Vagina (tissue), 2 donors: Measurements from ENCODE around the gene AK4. TPM values are rescaled to one million over a fixed set of nuclear protein-coding genes. Genes with fewer than 3 reads are reported as not detected.

Source experiments
- DNase-seq, 2 donors: peaks; one replicate each; pipeline ENCODE4 v3.0.0-alpha.2; 2017; ENCODE audit errors: extremely low spot score in 2 of 2
- H3K27ac ChIP-seq: fragments of 200-600 bp; sonication (generic); one replicate; pipeline ENCODE4 v1.5.1; 2019
- H3K27me3 ChIP-seq: fragments of 200-600 bp; sonication (generic); one replicate; pipeline ENCODE4 v1.5.1; 2019
- H3K36me3 ChIP-seq, 2 donors: fragments of 200-600 bp; sonication (generic); one replicate each; pipeline ENCODE4 v1.5.1; 2017 to 2019
- H3K4me1 ChIP-seq: fragments of 200-600 bp; sonication (generic); one replicate; pipeline ENCODE4 v1.5.1; 2019
- H3K4me3 ChIP-seq, 2 donors: fragments of 200-600 bp; sonication (generic); 1 replicate in 1 of 2; 2 replicates in 1 of 2; pipeline ENCODE4 v1.5.1; 2016 to 2019
- H3K9me3 ChIP-seq: fragments of 200-600 bp; sonication (generic); one replicate; pipeline ENCODE4 v1.5.1; 2019
- POLR2A ChIP-seq, 2 donors: fragments of 450-650 bp; IDR thresholded peaks; one replicate each; pipeline ENCODE4 v1.6.1; 2017; ENCODE audit warnings: antibody characterized with exemption in 2 of 2, mild to moderate bottlenecking in 2 of 2, moderate library complexity in 2 of 2
- POLR2AphosphoS5 ChIP-seq, 2 donors: sonication (generic); formaldehyde crosslinking; IDR thresholded peaks; one replicate each; pipeline ENCODE4 v1.9.0; 2017; ENCODE audit warnings: antibody characterized with exemption in 2 of 2, mild to moderate bottlenecking in 2 of 2, low read depth in 1 of 2; ENCODE audit not compliant: insufficient read depth in 1 of 2
- intact Hi-C: fragments of 100-400 bp; cut with DNase I; formaldehyde crosslinking; loops from one replicate; pipeline ENCODE4 v1.15.1; 2023
- total RNA-seq: library from RNA; depleted of rRNA; stranded (reverse); fragments of >200 nt; gene quantifications from one replicate; pipeline ENCODE4 v1.2.3, GENCODE V29; 2016
- TF ChIP-seq, protein P1 (sequence below), 3 experiments: fragments of 450-650 bp in 2 of 3; fragments of 200-600 bp in 1 of 3; sonication (generic) in 1 of 3; IDR thresholded peaks; one replicate each; pipeline ENCODE4 v1.5.1; 2017 to 2019; ENCODE audit warnings: antibody characterized with exemption in 3 of 3, mild to moderate bottlenecking in 2 of 3, moderate library complexity in 2 of 3

AK4 gene
- total RNA-seq, 1 donor from 2014 or later: 22.1 TPM

- no peaks in the 10 kb centered on the region for H3K36me3 ChIP-seq
- no peak overlapping the region for H3K4me3 ChIP-seq
- peaks cover 20% of the 10 kb centered on the region for H3K4me1 ChIP-seq
- no peak overlapping the region for H3K27ac ChIP-seq
- TF ChIP-seq POLR2A (IDR thresholded peaks at IDR 0.05) (no peak), POLR2AphosphoS5 (IDR thresholded peaks at IDR 0.05; ENCODE audit: insufficient read depth in 1 of 2, low read depth in 1 of 2) (no peak)
- TF ChIP-seq, protein P1, sequence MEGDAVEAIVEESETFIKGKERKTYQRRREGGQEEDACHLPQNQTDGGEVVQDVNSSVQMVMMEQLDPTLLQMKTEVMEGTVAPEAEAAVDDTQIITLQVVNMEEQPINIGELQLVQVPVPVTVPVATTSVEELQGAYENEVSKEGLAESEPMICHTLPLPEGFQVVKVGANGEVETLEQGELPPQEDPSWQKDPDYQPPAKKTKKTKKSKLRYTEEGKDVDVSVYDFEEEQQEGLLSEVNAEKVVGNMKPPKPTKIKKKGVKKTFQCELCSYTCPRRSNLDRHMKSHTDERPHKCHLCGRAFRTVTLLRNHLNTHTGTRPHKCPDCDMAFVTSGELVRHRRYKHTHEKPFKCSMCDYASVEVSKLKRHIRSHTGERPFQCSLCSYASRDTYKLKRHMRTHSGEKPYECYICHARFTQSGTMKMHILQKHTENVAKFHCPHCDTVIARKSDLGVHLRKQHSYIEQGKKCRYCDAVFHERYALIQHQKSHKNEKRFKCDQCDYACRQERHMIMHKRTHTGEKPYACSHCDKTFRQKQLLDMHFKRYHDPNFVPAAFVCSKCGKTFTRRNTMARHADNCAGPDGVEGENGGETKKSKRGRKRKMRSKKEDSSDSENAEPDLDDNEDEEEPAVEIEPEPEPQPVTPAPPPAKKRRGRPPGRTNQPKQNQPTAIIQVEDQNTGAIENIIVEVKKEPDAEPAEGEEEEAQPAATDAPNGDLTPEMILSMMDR (IDR thresholded peaks at IDR 0.05): no peak
- intact Hi-C loops: no loop called here
- H3K9me3 ChIP-seq: no peaks in the 10 kb centered on the region
- no peak for DNase-seq
- H3K27me3 ChIP-seq: no peaks in the 10 kb centered on the region
Measured at GRCh38 chr1:65179148-65179547, 31.1 kb downstream of the AK4 start.

DNA sequence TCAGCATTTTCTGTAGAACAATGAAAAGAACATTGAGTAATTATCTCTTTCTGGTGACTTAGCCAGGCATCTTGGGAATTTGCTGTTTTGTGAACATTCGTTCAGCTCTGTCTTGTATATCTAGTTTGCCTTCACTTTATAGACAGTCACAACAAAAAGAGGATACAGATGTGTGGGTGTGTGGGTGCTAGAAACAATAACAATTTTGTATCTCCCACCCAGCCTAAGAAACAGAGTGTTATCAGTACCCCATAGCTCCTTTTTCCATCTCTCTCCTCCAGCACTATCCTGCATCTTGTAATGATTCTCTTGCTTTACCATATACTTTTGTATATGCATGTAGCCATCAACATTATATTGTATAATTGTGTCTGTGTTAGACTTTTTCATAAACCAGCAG lies 33.0 kb downstream of the AK4 start:
- no peak for DNase-seq
- Histone ChIP-seq H3K9me3 (no peaks in the 10 kb centered on the region), H3K36me3 (no peaks in the 10 kb centered on the region), H3K27me3 (no peaks in the 10 kb centered on the region), H3K27ac (no peak overlapping the region), H3K4me3 (no peak overlapping the region), H3K4me1 (peaks cover 9% of the 10 kb centered on the region)
- TF ChIP-seq, protein P1 (IDR thresholded peaks at IDR 0.05): no peak
- TF ChIP-seq POLR2A (IDR thresholded peaks at IDR 0.05) (no peak), POLR2AphosphoS5 (IDR thresholded peaks at IDR 0.05; ENCODE audit: insufficient read depth in 1 of 2, low read depth in 1 of 2) (no peak)
- intact Hi-C loops: no loop called here

DNA sequence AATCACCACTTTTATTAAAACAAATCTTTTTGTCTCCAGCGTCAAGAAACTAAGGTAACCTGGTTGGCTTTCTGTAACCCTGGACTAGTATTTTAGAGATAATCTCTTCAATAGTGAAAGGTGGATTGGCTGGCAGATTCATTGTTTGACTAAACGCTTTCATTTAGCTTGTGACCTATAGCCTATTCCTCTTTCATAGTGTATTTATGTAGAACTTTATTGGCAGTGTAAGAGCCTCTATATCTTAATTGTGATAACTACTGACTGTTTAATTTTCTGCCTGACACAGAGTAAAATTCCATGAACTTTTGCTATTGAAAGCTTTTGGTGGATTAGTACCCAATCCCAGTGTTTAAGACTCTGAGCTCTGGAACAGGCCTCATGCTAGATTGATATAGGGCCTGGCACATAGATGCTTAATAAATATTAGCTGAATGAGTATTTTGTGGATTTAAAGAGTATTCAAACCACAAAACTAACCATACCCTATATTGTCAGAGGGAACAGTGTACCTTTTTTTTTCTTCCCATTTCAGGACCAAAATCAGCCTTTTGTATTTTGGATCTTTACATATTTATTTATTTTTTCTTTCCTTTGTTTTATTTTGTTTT lies 34.8 kb downstream of the AK4 start:
- intact Hi-C loops: no loop called here
- DNase-seq: no peak
- no peak overlapping the region for H3K4me3 ChIP-seq
- H3K27me3 ChIP-seq: no peaks in the 10 kb centered on the region
- TF ChIP-seq, protein P1 (IDR thresholded peaks at IDR 0.05): no peak
- TF ChIP-seq POLR2A (IDR thresholded peaks at IDR 0.05) (no peak), POLR2AphosphoS5 (IDR thresholded peaks at IDR 0.05; ENCODE audit: insufficient read depth in 1 of 2, low read depth in 1 of 2) (no peak)
- H3K9me3 ChIP-seq: no peaks in the 10 kb centered on the region
- no peaks in the 10 kb centered on the region for H3K4me1 ChIP-seq
- no peak overlapping the region for H3K27ac ChIP-seq
- no peaks in the 10 kb centered on the region for H3K36me3 ChIP-seq

DNA sequence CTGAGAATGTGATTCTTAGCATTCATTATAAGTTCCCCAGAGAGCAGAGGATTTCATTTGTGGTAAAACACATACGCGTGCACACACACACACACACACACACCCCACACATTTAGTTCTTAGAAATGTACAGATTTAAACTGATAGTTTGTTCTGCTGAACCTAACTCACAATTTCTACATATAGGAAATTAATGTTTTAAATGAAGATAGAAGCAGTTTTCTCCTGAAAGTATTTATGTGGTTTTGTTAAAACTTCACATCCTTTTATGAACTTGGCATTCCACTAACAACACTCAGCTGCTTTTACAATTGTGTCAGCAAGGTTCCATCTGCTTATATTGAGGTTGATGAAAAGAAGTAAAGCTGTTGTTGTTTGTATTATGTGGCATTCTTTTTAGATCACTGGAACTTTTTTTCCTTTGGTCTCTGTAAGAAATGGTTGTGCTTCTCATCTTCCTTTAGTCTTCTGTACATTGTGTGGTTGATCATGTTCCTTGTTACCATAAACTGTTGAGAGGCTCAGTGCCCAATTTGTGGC lies 41.6 kb downstream of the AK4 start:
- Histone ChIP-seq H3K4me1 (no peaks in the 10 kb centered on the region), H3K27ac (no peak overlapping the region), H3K4me3 (no peak overlapping the region), H3K27me3 (no peaks in the 10 kb centered on the region), H3K9me3 (no peaks in the 10 kb centered on the region), H3K36me3 (no peaks in the 10 kb centered on the region)
- no peak for TF ChIP-seq POLR2AphosphoS5 (IDR thresholded peaks at IDR 0.05; ENCODE audit: insufficient read depth in 1 of 2, low read depth in 1 of 2)
- TF ChIP-seq POLR2A (IDR thresholded peaks at IDR 0.05): no peak
- TF ChIP-seq, protein P1 (IDR thresholded peaks at IDR 0.05): no peak
- intact Hi-C loops: no loop called here
- DNase-seq: no peak

DNA sequence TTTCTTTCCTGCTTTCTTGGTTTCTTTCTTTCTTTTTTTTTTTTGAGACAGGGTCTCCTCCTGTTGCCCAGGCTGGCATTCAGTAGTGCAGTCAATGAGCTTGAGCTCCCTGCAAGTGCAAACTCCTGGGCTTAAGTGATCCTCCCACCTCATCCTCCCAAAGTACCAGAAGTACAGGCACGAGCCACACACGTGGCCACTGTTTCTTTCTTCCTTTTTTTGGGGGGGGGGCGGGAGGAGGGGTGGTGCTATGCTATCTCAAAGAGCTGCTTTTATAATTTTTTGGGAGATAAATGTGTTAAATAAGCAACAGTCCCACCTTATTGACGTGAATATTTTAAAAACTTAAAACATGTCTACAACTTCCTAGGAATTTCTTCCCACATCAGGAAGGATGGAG lies 42.2 kb downstream of the AK4 start:
- H3K27ac ChIP-seq: no peak overlapping the region
- no peak for DNase-seq
- intact Hi-C loops: no loop called here
- no peaks in the 10 kb centered on the region for H3K4me1 ChIP-seq
- H3K9me3 ChIP-seq: no peaks in the 10 kb centered on the region
- no peaks in the 10 kb centered on the region for H3K36me3 ChIP-seq
- no peaks in the 10 kb centered on the region for H3K27me3 ChIP-seq
- no peak for TF ChIP-seq POLR2A (IDR thresholded peaks at IDR 0.05)
- TF ChIP-seq, protein P1 (IDR thresholded peaks at IDR 0.05): no peak
- TF ChIP-seq POLR2AphosphoS5 (IDR thresholded peaks at IDR 0.05; ENCODE audit: insufficient read depth in 1 of 2, low read depth in 1 of 2): no peak
- no peak overlapping the region for H3K4me3 ChIP-seq
